T-helper 2 cell treated with Interferon-gamma antibody and Interleukin-4, amounts not matched to agents 5 μg/mL and 100 μg/mL, for 36 hours (primary cell): ENCODE measurements around the gene BSG.

Experiments used
- DNase-seq: peaks from one replicate; pipeline ENCODE4 v3.0.0; 2021; ENCODE audit warnings: low spot score
- H3K27ac Mint-ChIP-seq: one replicate; pipeline ENCODE4 v1.8.0; 2021; ENCODE audit warnings: mild to moderate bottlenecking, mixed read lengths
- H3K27me3 Mint-ChIP-seq: one replicate; pipeline ENCODE4 v1.8.0; 2021; ENCODE audit warnings: low read depth, mixed read lengths
- H3K36me3 Mint-ChIP-seq: one replicate; pipeline ENCODE4 v1.8.0; 2021; ENCODE audit warnings: low read depth, mixed read lengths
- H3K4me1 Mint-ChIP-seq: one replicate; pipeline ENCODE4 v1.8.0; 2021; ENCODE audit warnings: low read depth, mixed read lengths
- H3K4me3 Mint-ChIP-seq: one replicate; pipeline ENCODE4 v1.8.0; 2022; ENCODE audit warnings: mild to moderate bottlenecking, moderate library complexity, mixed read lengths
- H3K9me3 Mint-ChIP-seq: one replicate; pipeline ENCODE4 v1.8.0; 2021; ENCODE audit warnings: mixed read lengths

Gene BSG

DNA sequence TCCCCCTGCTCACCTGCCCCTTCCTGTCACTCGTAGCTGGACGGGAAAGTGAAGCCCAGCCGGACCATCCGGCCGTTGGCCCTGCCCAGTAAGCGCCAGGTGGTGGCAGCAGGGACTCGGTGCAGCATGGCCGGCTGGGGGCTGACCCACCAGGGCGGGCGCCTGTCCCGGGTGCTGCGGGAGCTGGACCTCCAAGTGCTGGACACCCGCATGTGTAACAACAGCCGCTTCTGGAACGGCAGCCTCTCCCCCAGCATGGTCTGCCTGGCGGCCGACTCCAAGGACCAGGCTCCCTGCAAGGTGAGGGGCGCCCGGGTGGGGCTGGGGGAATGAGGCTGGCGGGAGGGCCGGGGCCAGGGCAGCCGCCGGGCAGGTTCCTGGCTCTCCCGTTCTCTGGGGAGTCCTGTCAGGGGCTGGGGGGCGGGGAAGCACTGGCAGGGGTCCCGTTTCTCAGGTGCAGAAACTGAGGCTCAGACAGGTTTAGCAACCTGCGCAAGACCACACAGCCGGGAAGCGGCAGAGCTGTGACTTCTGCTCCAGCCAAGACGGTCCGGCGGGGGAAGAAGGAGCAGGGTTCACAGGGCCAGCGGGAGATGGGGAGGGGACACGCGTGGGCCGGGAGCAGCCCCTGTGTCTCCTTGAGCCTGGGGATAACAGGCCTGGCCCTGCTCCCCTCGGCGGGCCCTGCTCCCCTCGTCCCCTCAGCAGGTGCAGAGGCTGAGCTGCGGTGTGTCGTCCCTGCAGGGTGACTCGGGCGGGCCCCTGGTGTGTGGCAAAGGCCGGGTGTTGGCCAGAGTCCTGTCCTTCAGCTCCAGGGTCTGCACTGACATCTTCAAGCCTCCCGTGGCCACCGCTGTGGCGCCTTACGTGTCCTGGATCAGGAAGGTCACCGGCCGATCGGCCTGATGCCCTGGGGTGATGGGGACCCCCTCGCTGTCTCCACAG, 23.2 kb upstream of the BSG start:
- no peaks in the 10 kb centered on the region for H3K9me3 Mint-ChIP-seq
- H3K4me3 Mint-ChIP-seq, result no peak overlapping the region
- no peak overlapping the region for H3K27ac Mint-ChIP-seq
- H3K27me3 Mint-ChIP-seq, result no peaks in the 10 kb centered on the region
- no peak for DNase-seq
- peaks cover 5% of the 10 kb centered on the region for H3K4me1 Mint-ChIP-seq
- H3K36me3 Mint-ChIP-seq, result no peaks in the 10 kb centered on the region

GRCh38 chr19:554817-555216, 17.6 kb upstream of the BSG start:
- no peaks in the 10 kb centered on the region for H3K4me1 Mint-ChIP-seq
- H3K9me3 Mint-ChIP-seq, result no peaks in the 10 kb centered on the region
- no peak for DNase-seq
- no peaks in the 10 kb centered on the region for H3K27me3 Mint-ChIP-seq
- H3K4me3 Mint-ChIP-seq, result no peak overlapping the region
- H3K36me3 Mint-ChIP-seq, result no peaks in the 10 kb centered on the region
- H3K27ac Mint-ChIP-seq, result no peak overlapping the region

DNA sequence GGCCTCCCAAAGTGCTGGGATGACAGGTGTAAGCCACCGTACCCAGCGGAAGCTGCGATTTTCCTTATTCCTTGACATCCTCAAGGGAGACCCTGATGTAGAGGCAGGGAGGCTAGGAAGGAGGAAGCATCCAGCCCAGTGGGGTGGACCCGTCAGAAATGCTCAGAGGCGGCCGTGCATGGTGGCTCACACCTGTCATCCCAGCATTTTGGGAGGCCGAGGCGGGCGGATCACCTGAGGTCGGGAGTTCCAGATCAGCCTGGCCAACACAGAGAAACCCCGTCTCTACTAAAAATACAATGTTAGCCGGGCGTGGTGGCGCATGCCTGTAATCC, 17.0 kb upstream of the BSG start:
- Mint-ChIP-seq H3K4me3 (no peak overlapping the region), H3K4me1 (no peaks in the 10 kb centered on the region), H3K36me3 (no peaks in the 10 kb centered on the region), H3K27me3 (no peaks in the 10 kb centered on the region), H3K9me3 (no peaks in the 10 kb centered on the region), H3K27ac (no peak overlapping the region)
- DNase-seq, result no peak

GRCh38 chr19:556611-557382, 15.6 kb upstream of the BSG start:
- H3K27me3 Mint-ChIP-seq, result no peaks in the 10 kb centered on the region

GRCh38 chr19:558770-559439, 13.5 kb upstream of the BSG start:
- Mint-ChIP-seq H3K4me3 (no peak overlapping the region), H3K36me3 (no peaks in the 10 kb centered on the region), H3K9me3 (no peaks in the 10 kb centered on the region)

More at GRCh38 chr19:556611-557382, 15.6 kb upstream of the BSG start:
- no peaks in the 10 kb centered on the region for H3K36me3 Mint-ChIP-seq
- no peak overlapping the region for H3K27ac Mint-ChIP-seq
- no peaks in the 10 kb centered on the region for H3K9me3 Mint-ChIP-seq
- DNase-seq, result no peak
- no peak overlapping the region for H3K4me3 Mint-ChIP-seq
- H3K4me1 Mint-ChIP-seq, result no peaks in the 10 kb centered on the region

GRCh38 chr19:560121-560520, 12.3 kb upstream of the BSG start:
- H3K36me3 Mint-ChIP-seq, result no peaks in the 10 kb centered on the region
- H3K9me3 Mint-ChIP-seq, result no peaks in the 10 kb centered on the region
- H3K27ac Mint-ChIP-seq, result no peak overlapping the region
- no peak for DNase-seq
- H3K27me3 Mint-ChIP-seq, result no peaks in the 10 kb centered on the region
- no peaks in the 10 kb centered on the region for H3K4me1 Mint-ChIP-seq
- H3K4me3 Mint-ChIP-seq, result no peak overlapping the region

More at GRCh38 chr19:558770-559439, 13.5 kb upstream of the BSG start:
- H3K27ac Mint-ChIP-seq, result no peak overlapping the region
- no peaks in the 10 kb centered on the region for H3K27me3 Mint-ChIP-seq
- no peak for DNase-seq
- no peaks in the 10 kb centered on the region for H3K4me1 Mint-ChIP-seq

DNA sequence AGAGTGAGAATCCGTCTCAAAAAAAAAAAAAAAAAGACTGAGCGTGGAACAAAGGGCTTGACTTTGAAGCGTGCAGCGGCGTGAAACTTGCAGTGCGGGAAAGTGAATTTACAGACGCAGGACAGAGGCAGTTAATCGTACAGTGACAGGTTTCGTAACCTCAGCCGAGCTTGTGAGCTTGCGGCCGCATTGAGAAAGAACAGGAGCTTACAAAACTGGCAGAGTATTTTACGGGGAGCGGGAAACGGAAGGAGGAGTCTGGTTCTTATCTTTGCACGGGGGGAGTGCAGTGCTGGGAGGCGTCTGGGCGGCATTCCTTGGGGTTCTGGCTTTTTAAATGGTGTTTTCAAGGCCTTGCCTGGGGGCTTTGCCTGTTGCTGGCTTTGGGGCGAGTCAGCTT, 6.0 kb upstream of the BSG start:
- H3K36me3 Mint-ChIP-seq, result no peaks in the 10 kb centered on the region
- no peaks in the 10 kb centered on the region for H3K27me3 Mint-ChIP-seq
- H3K4me1 Mint-ChIP-seq, result peaks cover 9% of the 10 kb centered on the region
- no peak overlapping the region for H3K4me3 Mint-ChIP-seq
- DNase-seq, result no peak
- no peaks in the 10 kb centered on the region for H3K9me3 Mint-ChIP-seq
- H3K27ac Mint-ChIP-seq, result no peak overlapping the region

GRCh38 chr19:566844-567243, 5.6 kb upstream of the BSG start:
- H3K9me3 Mint-ChIP-seq, result no peaks in the 10 kb centered on the region
- no peak overlapping the region for H3K4me3 Mint-ChIP-seq
- H3K4me1 Mint-ChIP-seq, result peaks cover 10% of the 10 kb centered on the region
- H3K27me3 Mint-ChIP-seq, result no peaks in the 10 kb centered on the region
- DNase-seq, result no peak
- no peak overlapping the region for H3K27ac Mint-ChIP-seq
- H3K36me3 Mint-ChIP-seq, result no peaks in the 10 kb centered on the region

GRCh38 chr19:567296-567900, 5.0 kb upstream of the BSG start:
- H3K4me3 Mint-ChIP-seq, result no peak overlapping the region
- H3K27ac Mint-ChIP-seq, result no peak overlapping the region
- no peaks in the 10 kb centered on the region for H3K27me3 Mint-ChIP-seq
- no peaks in the 10 kb centered on the region for H3K36me3 Mint-ChIP-seq
- no peak for DNase-seq
- peaks cover 13% of the 10 kb centered on the region for H3K4me1 Mint-ChIP-seq
- no peaks in the 10 kb centered on the region for H3K9me3 Mint-ChIP-seq

DNA sequence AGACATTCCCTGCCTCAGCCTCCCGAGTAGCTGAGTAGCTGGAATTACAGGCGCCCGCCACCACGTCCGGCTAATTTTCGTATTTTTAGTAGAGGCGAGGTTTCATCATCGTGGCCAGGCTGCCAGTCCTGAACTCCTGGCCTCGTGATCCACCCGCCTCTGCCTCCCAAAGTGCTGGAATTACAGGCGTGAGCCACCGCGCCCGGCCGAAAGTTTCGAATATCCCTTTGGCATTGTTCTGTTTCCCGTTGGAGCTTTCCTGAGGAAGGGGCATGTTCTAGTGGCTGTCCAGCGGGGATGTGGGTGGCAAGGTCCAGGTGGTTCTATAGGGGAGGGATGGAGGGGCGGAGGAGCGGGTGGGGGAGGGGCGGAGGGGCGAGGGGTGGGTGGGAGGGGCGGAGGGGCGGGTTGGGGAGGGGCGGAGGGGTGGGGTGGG, 2.1 kb upstream of the BSG start:
- peak overlapping the region; percentile 66 for H3K4me3 Mint-ChIP-seq
- no peaks in the 10 kb centered on the region for H3K36me3 Mint-ChIP-seq
- no peaks in the 10 kb centered on the region for H3K9me3 Mint-ChIP-seq
- peaks cover 20% of the 10 kb centered on the region for H3K4me1 Mint-ChIP-seq
- DNase-seq, result no peak
- H3K27me3 Mint-ChIP-seq, result no peaks in the 10 kb centered on the region
- peak overlapping the region; percentile 45 for H3K27ac Mint-ChIP-seq

DNA sequence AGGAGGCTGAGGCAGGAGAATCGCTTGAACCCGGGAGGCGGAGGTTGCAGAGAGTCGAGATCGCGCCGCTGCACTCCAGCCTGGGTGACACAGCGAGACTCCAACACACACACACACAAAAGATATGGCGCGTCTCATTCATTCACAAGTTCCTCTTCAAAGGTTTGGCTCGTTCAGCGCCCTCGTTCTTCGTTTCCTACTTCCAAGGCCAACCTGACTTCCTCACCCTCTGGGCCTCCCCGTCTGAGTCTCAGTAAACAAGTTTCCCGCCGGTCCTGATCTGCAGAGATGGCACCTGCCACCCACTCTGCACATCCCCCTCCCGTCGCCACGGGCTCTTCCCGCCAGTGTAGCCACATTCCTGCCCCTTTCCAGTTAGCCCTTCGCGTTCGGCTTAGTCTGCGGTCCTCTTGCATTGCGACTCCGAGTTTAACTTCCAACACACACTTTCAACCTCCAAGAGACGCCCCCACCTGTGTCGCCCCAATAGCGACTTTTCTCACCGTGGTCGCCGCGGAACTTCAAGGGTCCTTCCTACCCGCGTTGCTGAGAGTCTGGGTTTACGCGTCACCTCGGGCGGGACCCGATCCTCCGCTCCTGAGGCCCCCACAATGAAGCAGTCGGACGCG, 1.3 kb upstream of the BSG start:
- no peaks in the 10 kb centered on the region for H3K36me3 Mint-ChIP-seq
- no peaks in the 10 kb centered on the region for H3K9me3 Mint-ChIP-seq
- peak overlapping the region; percentile 99 for H3K27ac Mint-ChIP-seq
- DNase-seq, result peak; percentile 39
- peaks cover 20% of the 10 kb centered on the region for H3K4me1 Mint-ChIP-seq
- no peaks in the 10 kb centered on the region for H3K27me3 Mint-ChIP-seq
- peak overlapping the region; percentile 93 for H3K4me3 Mint-ChIP-seq

- Mint-ChIP-seq H3K4me3 (peak overlapping the region; percentile 93), H3K4me1 (peaks cover 20% of the 10 kb centered on the region), H3K9me3 (no peaks in the 10 kb centered on the region), H3K27me3 (no peaks in the 10 kb centered on the region), H3K27ac (peak overlapping the region; percentile 99), H3K36me3 (no peaks in the 10 kb centered on the region)
- no peak for DNase-seq
These were observed 826 bp upstream of the BSG start for GRCh38 chr19:571566-571974.

- no peaks in the 10 kb centered on the region for H3K36me3 Mint-ChIP-seq
- H3K27ac Mint-ChIP-seq, result peak overlapping the region; percentile 93
- no peaks in the 10 kb centered on the region for H3K27me3 Mint-ChIP-seq
- peaks cover 20% of the 10 kb centered on the region for H3K4me1 Mint-ChIP-seq
- DNase-seq, result peak; percentile 30
- no peaks in the 10 kb centered on the region for H3K9me3 Mint-ChIP-seq
- peak overlapping the region; percentile 88 for H3K4me3 Mint-ChIP-seq
These were observed 535 bp downstream of the BSG start for GRCh38 chr19:572743-573518.
